HT-29 (cell line): ENCODE data around the gene TMEM91. TPM values are rescaled to one million over a fixed set of nuclear protein-coding genes. Genes with fewer than 3 reads are reported as not detected.

Source experiments
- DNase-seq: peaks from one replicate; pipeline ENCODE4 v3.0.0-alpha.2; 2015; ENCODE audit warnings: low spot score
- total RNA-seq: library from RNA; depleted of rRNA; stranded (reverse); fragments of >200 nt; shearing (Covaris generic); gene quantifications from 2 replicates; pipeline ENCODE4 v1.2.3, GENCODE V29; 2014

The TMEM91 gene
- total RNA-seq, 1 experiment from 2014 or later = 10.2 TPM

- no peak for DNase-seq
Observed at GRCh38 chr19:41410336-41411054, 34.2 kb downstream of the TMEM91 start.

GRCh38 chr19:41411100-41411967 lies 35.0 kb downstream of the TMEM91 start:
- DNase-seq = no peak

GRCh38 chr19:41411968-41412265 lies 35.6 kb downstream of the TMEM91 start:
- no peak for DNase-seq

- no peak for DNase-seq
Observed at GRCh38 chr19:41412953-41413352, 36.6 kb downstream of the TMEM91 start.

- DNase-seq = no peak
Observed at GRCh38 chr19:41413947-41414346, 37.6 kb downstream of the TMEM91 start.

GRCh38 chr19:41414461-41414860 lies 38.1 kb downstream of the TMEM91 start:
- DNase-seq = no peak

- DNase-seq = no peak
Observed at GRCh38 chr19:41415154-41415571, 38.8 kb downstream of the TMEM91 start.

GRCh38 chr19:41416194-41416674 lies 39.9 kb downstream of the TMEM91 start:
- no peak for DNase-seq

GRCh38 chr19:41420101-41420880 lies 44.0 kb downstream of the TMEM91 start:
- no peak for DNase-seq

- DNase-seq = no peak
Observed at GRCh38 chr19:41421314-41421713, 45.0 kb downstream of the TMEM91 start.

- no peak for DNase-seq
Observed at GRCh38 chr19:41421973-41422372, 45.6 kb downstream of the TMEM91 start.

GRCh38 chr19:41422456-41422855 lies 46.1 kb downstream of the TMEM91 start:
- no peak for DNase-seq

- no peak for DNase-seq
Observed at GRCh38 chr19:41422955-41423354, 46.6 kb downstream of the TMEM91 start.

- DNase-seq = no peak
Observed at GRCh38 chr19:41424335-41425173, 48.2 kb downstream of the TMEM91 start.

GRCh38 chr19:41425174-41426115 lies 49.1 kb downstream of the TMEM91 start:
- DNase-seq = no peak

- DNase-seq = no peak
Observed at GRCh38 chr19:41426116-41426841, 49.9 kb downstream of the TMEM91 start.

GRCh38 chr19:41426952-41427646 lies 50.8 kb downstream of the TMEM91 start, which contains the start of gene B3GNT8:
Gene B3GNT8, minus strand, starts transcription at chr19:41427374. Its CDS starts 596 bp downstream, at chr19:41426778.
- peak; percentile 82 for DNase-seq

GRCh38 chr19:41427647-41428480 lies 51.5 kb downstream of the TMEM91 start:
- DNase-seq = peak; percentile 35
